Neural cell (in vitro differentiated cells): ENCODE data around the gene TRIM32. TPM values are rescaled to one million over a fixed set of nuclear protein-coding genes. Genes with fewer than 3 reads are reported as not detected.

Source experiments
- H2AFZ ChIP-seq: fragments of 200-600, 300-800 bp; sonication (generic), shearing (Covaris generic); 2 replicates; pipeline ENCODE4 v1.6.0; 2014; ENCODE audit warnings: low read depth, mild to moderate bottlenecking, antibody characterized with exemption, low read length, moderate library complexity
- H3F3A ChIP-seq: fragments of 200-600 bp; shearing (Covaris generic); 2 replicates; pipeline ENCODE4 v1.6.1; 2016; ENCODE audit warnings: mild to moderate bottlenecking, moderate library complexity, mixed read lengths, antibody characterized with exemption, low read length; ENCODE audit not compliant: insufficient read depth, poor library complexity, severe bottlenecking
- H3K27ac ChIP-seq: fragments of 200-600, 300-800 bp; sonication (generic), shearing (Covaris generic); 2 replicates; pipeline ENCODE4 v1.5.1; 2014; ENCODE audit warnings: mild to moderate bottlenecking, low read length, moderate library complexity
- H3K27me3 ChIP-seq: fragments of 300-800, 200-600 bp; sonication (generic), shearing (Covaris generic); 2 replicates; pipeline ENCODE4 v1.6.0; 2014; ENCODE audit warnings: mild to moderate bottlenecking, low read depth, low read length, moderate library complexity; ENCODE audit not compliant: insufficient read depth
- H3K36me3 ChIP-seq: fragments of 300-800, 200-600 bp; sonication (generic), shearing (Covaris generic); 2 replicates; pipeline ENCODE4 v1.5.1; 2014; ENCODE audit warnings: mild to moderate bottlenecking, antibody characterized with exemption, low read length, moderate library complexity; ENCODE audit not compliant: insufficient read depth
- H3K4me2 ChIP-seq: fragments of 300-800, 200-600 bp; sonication (generic), shearing (Covaris generic); 2 replicates; pipeline ENCODE4 v1.6.0; 2014; ENCODE audit warnings: mild to moderate bottlenecking, low read length
- H3K4me3 ChIP-seq: fragments of 300-800, 200-600 bp; sonication (generic), shearing (Covaris generic); 2 replicates; pipeline ENCODE4 v1.5.1; 2014; ENCODE audit warnings: mild to moderate bottlenecking, low read length, moderate library complexity
- H3K79me2 ChIP-seq: fragments of 200-600 bp; shearing (Covaris generic); replicated peaks from 2 replicates; pipeline ENCODE4 v1.6.0; 2014; ENCODE audit warnings: mild to moderate bottlenecking, low read length, moderate library complexity; ENCODE audit not compliant: insufficient read depth
- H3K9ac ChIP-seq: fragments of 300-800, 200-600 bp; sonication (generic), shearing (Covaris generic); 2 replicates; pipeline ENCODE4 v1.6.1; 2016; ENCODE audit warnings: mild to moderate bottlenecking, low read length, mixed read lengths
- H3K9me2 ChIP-seq: fragments of 200-600 bp; shearing (Covaris generic); 2 replicates; pipeline ENCODE4 v1.6.1; 2016; ENCODE audit warnings: mild to moderate bottlenecking, low read length, mixed read lengths; ENCODE audit not compliant: insufficient read depth
- H3K9me3 ChIP-seq: fragments of 200-600, 300-800 bp; sonication (generic), shearing (Covaris generic); 2 replicates; pipeline ENCODE4 v1.6.1; 2016; ENCODE audit warnings: mild to moderate bottlenecking, mixed run types, low read length, moderate library complexity, mixed read lengths
- H4K20me1 ChIP-seq: fragments of 200-600 bp; shearing (Covaris generic); 2 replicates; pipeline ENCODE4 v1.6.1; 2016; ENCODE audit warnings: mild to moderate bottlenecking, mixed run types; ENCODE audit not compliant: insufficient read depth
- CTCF ChIP-seq: fragments of 450-650 bp; IDR thresholded peaks from 2 replicates; pipeline ENCODE4 v1.5.1; 2014; ENCODE audit warnings: antibody characterized with exemption, mild to moderate bottlenecking, moderate library complexity; ENCODE audit not compliant: poor library complexity, severe bottlenecking
- EP300 ChIP-seq: fragments of 450-650 bp; conservative IDR thresholded peaks from 2 replicates; pipeline ENCODE4 v1.6.1; 2014; ENCODE audit warnings: antibody characterized with exemption, mild to moderate bottlenecking, moderate library complexity; ENCODE audit not compliant: poor library complexity, severe bottlenecking
- EZH2 ChIP-seq: fragments of 200-600, 300-800 bp; shearing (Covaris generic), sonication (generic); IDR thresholded peaks from 2 replicates; pipeline ENCODE4 v1.6.1; 2014; ENCODE audit warnings: antibody characterized with exemption, low read length, borderline replicate concordance, mild to moderate bottlenecking; ENCODE audit not compliant: insufficient read depth, poor library complexity, severe bottlenecking
- MXI1 ChIP-seq: fragments of 450-650 bp; conservative IDR thresholded peaks from 2 replicates; pipeline ENCODE4 v1.6.1; 2014; ENCODE audit warnings: antibody characterized with exemption, mild to moderate bottlenecking; ENCODE audit not compliant: poor library complexity, severe bottlenecking
- POLR2AphosphoS5 ChIP-seq: IDR thresholded peaks from 2 replicates; pipeline ENCODE4 v1.6.1; 2012
- RAD21 ChIP-seq: fragments of 450-650 bp; conservative IDR thresholded peaks from 2 replicates; pipeline ENCODE4 v1.6.1; 2014; ENCODE audit warnings: antibody characterized with exemption, mild to moderate bottlenecking, moderate library complexity
- REST ChIP-seq: IDR thresholded peaks from 2 replicates; pipeline ENCODE4 v1.6.1; 2012; ENCODE audit warnings: borderline replicate concordance
- SMC3 ChIP-seq: fragments of 450-650 bp; conservative IDR thresholded peaks from 2 replicates; pipeline ENCODE4 v1.6.1; 2014; ENCODE audit warnings: antibody characterized with exemption, mild to moderate bottlenecking, moderate library complexity; ENCODE audit not compliant: poor library complexity
- TAF1 ChIP-seq: IDR thresholded peaks from 2 replicates; pipeline ENCODE4 v1.6.1; 2012; ENCODE audit warnings: low read depth
- polyA plus RNA-seq: library from polyadenylated mRNA; depleted of rRNA; stranded (reverse); fragments of >200 nt; gene quantifications from 2 replicates; pipeline ENCODE4 v1.2.3, GENCODE V29; 2014

The TRIM32 gene
- polyA plus RNA-seq, 1 donor from 2014 or later: 9.1 TPM

DNA sequence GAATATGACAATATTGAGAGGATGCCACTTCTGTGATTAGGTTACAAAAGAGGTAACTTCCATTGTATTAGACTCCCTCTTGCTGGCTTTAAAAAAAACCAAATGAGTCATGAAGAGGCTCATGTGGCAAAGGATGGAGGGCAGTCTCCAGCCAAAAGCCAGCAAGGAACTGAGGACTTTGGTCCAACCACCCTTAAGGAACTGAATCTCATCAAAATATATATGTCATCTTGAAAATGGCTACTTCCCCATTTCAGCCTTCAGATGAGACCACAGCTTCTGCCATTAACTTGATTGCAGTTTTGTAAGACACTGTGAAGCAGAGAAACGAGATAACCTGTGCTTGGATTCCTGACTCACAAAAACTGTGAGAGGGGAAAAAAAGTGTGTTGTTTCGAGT lies 15.5 kb upstream of the TRIM32 start:
- H2AFZ ChIP-seq: no peak overlapping the region
- H3F3A ChIP-seq: no peaks in the 10 kb centered on the region
- H3K27ac ChIP-seq: no peak overlapping the region
- no peaks in the 10 kb centered on the region for H3K9me3 ChIP-seq
- no peak overlapping the region for H3K4me3 ChIP-seq
- TF ChIP-seq MXI1 (no peak), EP300 (no peak), SMC3 (no peak), RAD21 (no peak), TAF1 (no peak), REST (no peak), CTCF (no peak), EZH2 (no peak), POLR2AphosphoS5 (no peak)
- H3K79me2 ChIP-seq: no peaks in the 10 kb centered on the region
- no peaks in the 10 kb centered on the region for H4K20me1 ChIP-seq
- H3K9ac ChIP-seq: no peak overlapping the region
- no peak overlapping the region for H3K4me2 ChIP-seq
- no peaks in the 10 kb centered on the region for H3K9me2 ChIP-seq
- no peaks in the 10 kb centered on the region for H3K36me3 ChIP-seq
- H3K27me3 ChIP-seq: no peaks in the 10 kb centered on the region

- TF ChIP-seq TAF1 (no peak), REST (no peak), SMC3 (no peak), MXI1 (no peak), CTCF (no peak), POLR2AphosphoS5 (no peak), EZH2 (no peak), EP300 (no peak), RAD21 (no peak)
- H3K27me3 ChIP-seq: no peaks in the 10 kb centered on the region
- H3K9me2 ChIP-seq: no peaks in the 10 kb centered on the region
- H3K79me2 ChIP-seq: no peaks in the 10 kb centered on the region
- no peaks in the 10 kb centered on the region for H3F3A ChIP-seq
- H2AFZ ChIP-seq: no peak overlapping the region
- H3K4me3 ChIP-seq: no peak overlapping the region
- H3K4me2 ChIP-seq: no peak overlapping the region
- H3K36me3 ChIP-seq: no peaks in the 10 kb centered on the region
- no peak overlapping the region for H3K27ac ChIP-seq
- no peaks in the 10 kb centered on the region for H3K9me3 ChIP-seq
- no peak overlapping the region for H3K9ac ChIP-seq
- no peaks in the 10 kb centered on the region for H4K20me1 ChIP-seq
Measured at GRCh38 chr9:116673375-116673774, 13.7 kb upstream of the TRIM32 start.
